Astrocyte (in vitro differentiated cells and primary cell): ENCODE data around the gene FCER2.

Experiments
- EZH2 ChIP-seq: IDR thresholded peaks from 2 replicates; pipeline ENCODE4 v1.6.1; 2012; ENCODE audit warnings: mild to moderate bottlenecking, low read length, inconsistent platforms; ENCODE audit not compliant: insufficient read depth
- TF ChIP-seq, protein P1 (sequence below): IDR thresholded peaks from 2 replicates; pipeline ENCODE4 v1.5.1; 2011; ENCODE audit warnings: low read depth, mild to moderate bottlenecking, inconsistent platforms, low read length, moderate library complexity; ENCODE audit not compliant: insufficient read depth

DNA sequence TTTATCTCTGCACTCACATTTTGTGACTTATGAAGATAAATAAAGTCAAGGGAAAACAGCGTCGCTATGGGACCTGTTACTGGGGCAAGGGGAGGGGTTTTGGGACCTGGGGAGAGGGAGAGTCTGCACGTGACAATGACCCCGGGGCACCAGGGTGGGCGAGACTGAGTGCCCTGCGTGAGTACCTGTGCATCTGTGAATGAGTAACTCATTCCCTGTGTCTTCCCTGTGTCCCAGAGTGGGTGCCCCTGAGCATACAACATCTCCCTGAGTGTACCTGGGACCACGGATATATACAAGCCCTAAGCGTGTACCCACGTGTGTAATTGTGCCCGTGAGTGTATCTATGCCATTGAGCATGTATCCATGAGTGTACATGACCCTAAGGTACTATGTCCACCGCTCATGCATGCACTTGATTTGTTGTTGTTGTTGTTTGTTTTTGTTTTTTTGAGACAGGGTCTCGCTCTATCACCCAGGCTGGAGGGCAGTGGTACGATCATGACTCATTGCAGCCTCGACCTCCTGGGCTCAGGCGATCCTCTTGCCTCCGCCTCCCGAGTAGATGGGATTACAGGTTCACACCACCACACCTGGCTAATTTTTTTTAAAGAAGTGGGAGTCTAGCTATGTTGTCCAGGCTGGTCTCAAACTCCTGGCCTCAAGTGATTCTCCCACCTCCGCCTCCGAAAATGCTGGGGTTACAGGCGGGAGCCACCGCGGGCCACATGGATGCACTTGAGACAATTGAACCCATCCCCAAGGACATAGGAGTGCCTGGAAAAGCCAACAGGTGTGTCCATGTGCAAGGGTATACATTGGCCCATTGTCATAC lies 21.9 kb downstream of the FCER2 start:
- TF ChIP-seq, protein P1, sequence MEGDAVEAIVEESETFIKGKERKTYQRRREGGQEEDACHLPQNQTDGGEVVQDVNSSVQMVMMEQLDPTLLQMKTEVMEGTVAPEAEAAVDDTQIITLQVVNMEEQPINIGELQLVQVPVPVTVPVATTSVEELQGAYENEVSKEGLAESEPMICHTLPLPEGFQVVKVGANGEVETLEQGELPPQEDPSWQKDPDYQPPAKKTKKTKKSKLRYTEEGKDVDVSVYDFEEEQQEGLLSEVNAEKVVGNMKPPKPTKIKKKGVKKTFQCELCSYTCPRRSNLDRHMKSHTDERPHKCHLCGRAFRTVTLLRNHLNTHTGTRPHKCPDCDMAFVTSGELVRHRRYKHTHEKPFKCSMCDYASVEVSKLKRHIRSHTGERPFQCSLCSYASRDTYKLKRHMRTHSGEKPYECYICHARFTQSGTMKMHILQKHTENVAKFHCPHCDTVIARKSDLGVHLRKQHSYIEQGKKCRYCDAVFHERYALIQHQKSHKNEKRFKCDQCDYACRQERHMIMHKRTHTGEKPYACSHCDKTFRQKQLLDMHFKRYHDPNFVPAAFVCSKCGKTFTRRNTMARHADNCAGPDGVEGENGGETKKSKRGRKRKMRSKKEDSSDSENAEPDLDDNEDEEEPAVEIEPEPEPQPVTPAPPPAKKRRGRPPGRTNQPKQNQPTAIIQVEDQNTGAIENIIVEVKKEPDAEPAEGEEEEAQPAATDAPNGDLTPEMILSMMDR, result no peak
- TF ChIP-seq EZH2, result no peak
